ENCODE data around the gene RNLS.

GRCh38 chr10:88557658-88558057 is 25.5 kb downstream of the RNLS start:
- no peak for TF ChIP-seq CTCF (IDR thresholded peaks at IDR 0.05)
- no peak for TF ChIP-seq POLR2AphosphoS5 (IDR thresholded peaks at IDR 0.05)
- TF ChIP-seq POLR2A (IDR thresholded peaks at IDR 0.05), result no peak
